OCI-M2 (cell line): ENCODE data around the gene FCSK.
"Not testable (repeated sequence)": the region's sequence is repeated elsewhere in the genome, so short reads cannot be mapped to it uniquely, and the experiment has no call there.

Experiments
- DNase-seq: peaks from one replicate; lab custom pipeline; 2025; ENCODE audit not compliant: unreplicated experiment; lab: John Stamatoyannopoulos, UW

FCSK gene

GRCh38 chr16:70454222-70455034 is at the start of gene FCSK:
FCSK (plus strand) TSS chr16:70454595; CDS start chr16:70463191, 8,596 bp downstream.
- no peak for DNase-seq

GRCh38 chr16:70406104-70406503 is 48.3 kb upstream of the FCSK start:
- DNase-seq = not testable (repeated sequence)

- no peak for DNase-seq
Observed at GRCh38 chr16:70407811-70408274, 46.6 kb upstream of the FCSK start.

- DNase-seq = no peak
Observed at GRCh38 chr16:70410734-70411133, 43.7 kb upstream of the FCSK start.

- no peak for DNase-seq
Observed at GRCh38 chr16:70412385-70412784, 42.0 kb upstream of the FCSK start.

- not testable (repeated sequence) for DNase-seq
Observed at GRCh38 chr16:70413572-70413971, 40.8 kb upstream of the FCSK start.

GRCh38 chr16:70416748-70417616 is 37.4 kb upstream of the FCSK start:
- no peak for DNase-seq

GRCh38 chr16:70417661-70418060 is 36.7 kb upstream of the FCSK start:
- no peak for DNase-seq

GRCh38 chr16:70418274-70418992 is 36.0 kb upstream of the FCSK start:
- no peak for DNase-seq

- no peak for DNase-seq
Observed at GRCh38 chr16:70418993-70419318, 35.4 kb upstream of the FCSK start.

- no peak for DNase-seq
Observed at GRCh38 chr16:70419384-70420327, 34.7 kb upstream of the FCSK start.

GRCh38 chr16:70421014-70421413 is 33.4 kb upstream of the FCSK start:
- DNase-seq = no peak

- no peak for DNase-seq
Observed at GRCh38 chr16:70421473-70422311, 32.7 kb upstream of the FCSK start.

GRCh38 chr16:70422543-70422942 is 31.9 kb upstream of the FCSK start:
- DNase-seq = no peak

- no peak for DNase-seq
Observed at GRCh38 chr16:70427786-70428177, 26.6 kb upstream of the FCSK start.

- DNase-seq = peak; percentile 87
Observed at GRCh38 chr16:70428178-70428998, 26.0 kb upstream of the FCSK start.

GRCh38 chr16:70429888-70430666 is 24.3 kb upstream of the FCSK start:
- no peak for DNase-seq
